ENCODE data around the gene FAAP100.

Gene FAAP100

DNA sequence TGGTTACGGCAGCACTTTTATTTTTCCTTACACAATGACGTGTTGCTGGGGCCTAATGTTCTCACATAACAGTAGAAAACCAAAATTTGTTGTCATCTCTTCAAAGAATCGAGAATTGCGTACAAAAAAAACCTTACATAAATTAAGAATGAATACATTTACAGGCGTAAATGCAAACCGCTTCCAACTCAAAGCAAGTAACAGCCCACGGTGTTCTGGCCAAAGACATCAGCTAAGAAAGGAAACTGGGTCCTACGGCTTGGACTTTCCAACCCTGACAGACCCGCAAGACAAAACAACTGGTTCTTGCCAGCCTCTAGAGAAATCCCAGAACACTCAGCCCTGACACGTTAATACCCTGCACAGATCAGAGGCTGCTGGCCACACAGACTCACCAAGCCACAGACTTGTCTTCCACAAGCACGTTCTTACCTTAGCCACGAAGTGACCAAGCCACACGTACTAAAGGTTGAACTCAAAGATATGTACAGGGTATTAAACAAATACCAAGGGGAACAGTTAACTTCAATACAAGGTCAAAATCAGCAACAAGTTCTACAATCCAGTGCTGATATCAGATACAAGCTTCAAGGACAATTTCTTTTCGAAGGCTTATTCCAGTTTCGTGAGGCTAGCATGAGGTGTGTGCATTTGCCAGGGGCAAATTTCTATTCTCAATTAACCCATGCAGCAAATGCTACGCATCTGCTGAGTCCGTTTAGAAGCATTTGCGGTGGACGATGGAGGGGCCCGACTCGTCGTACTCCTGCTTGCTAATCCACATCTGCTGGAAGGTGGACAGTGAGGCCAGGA lies 42.0 kb downstream of the FAAP100 start:
- DNase-seq = no peak

DNA sequence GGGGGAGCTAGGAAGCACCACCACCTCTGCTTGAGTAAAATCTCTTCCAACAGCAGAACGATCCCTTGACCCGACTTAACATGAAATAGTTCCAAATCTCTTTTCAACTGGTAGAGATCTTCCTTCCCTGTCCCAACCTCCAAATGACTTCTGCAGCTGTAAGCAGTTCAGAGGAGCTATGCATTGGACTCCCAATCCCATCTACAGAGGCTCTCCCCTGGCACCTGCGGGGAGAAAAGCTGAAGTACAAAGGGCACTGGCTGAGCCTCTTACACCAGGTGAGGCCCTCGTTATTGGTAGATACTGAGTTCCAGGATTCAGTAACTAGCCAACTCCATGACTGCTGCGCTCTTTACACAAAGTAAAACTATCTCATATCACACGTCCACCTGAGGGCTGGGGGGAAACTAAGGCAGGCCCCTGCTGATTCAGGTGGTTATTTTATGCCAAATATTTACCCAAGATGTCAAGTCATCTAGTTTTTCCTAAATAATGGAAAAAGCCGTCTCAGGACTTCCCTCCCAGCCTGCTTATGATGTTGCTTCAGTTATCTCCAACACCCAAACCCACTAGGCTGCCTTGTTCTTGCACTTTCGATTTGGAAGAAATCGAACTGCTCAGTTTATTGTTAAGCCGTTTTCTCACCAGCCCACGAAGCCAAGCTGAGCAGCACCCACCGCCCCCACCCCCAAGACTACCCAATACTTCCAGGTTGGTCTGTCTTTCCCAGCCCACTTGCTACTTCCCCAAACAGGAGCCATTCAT lies 42.8 kb downstream of the FAAP100 start:
- DNase-seq = peak; percentile 28

- DNase-seq = peak; percentile 35
Measured at GRCh38 chr17:81508639-81509206, 43.4 kb downstream of the FAAP100 start.

GRCh38 chr17:81503619-81504018 lies 48.5 kb downstream of the FAAP100 start:
- DNase-seq = no peak

DNA sequence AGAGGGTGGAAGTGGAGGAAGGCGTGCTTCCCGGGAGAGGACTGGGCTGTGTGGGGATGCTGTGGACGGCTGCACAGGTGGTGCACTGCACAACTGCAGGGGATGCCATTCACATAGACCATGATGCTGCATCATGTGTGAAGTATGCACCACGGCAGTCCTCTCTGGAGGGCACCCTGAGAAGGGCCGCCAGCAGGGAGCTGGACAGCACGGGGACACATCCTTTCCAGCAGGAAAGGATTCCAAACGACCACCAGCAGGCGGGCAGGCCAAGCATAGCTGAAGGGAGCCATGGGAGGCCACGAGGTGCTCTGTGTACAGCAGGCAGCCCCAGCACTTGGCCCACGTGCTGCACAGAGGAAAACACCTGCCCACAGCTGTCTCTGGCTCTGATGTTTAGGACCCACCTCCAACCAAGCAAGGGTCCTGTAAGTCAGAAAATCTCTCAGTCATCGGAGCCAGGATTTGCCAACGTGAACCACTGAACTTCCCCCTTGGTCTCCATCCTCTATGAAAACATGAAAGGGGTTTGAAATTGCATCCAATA lies 49.6 kb downstream of the FAAP100 start:
- DNase-seq = no peak

GRCh38 chr17:81500047-81500446 lies 52.1 kb downstream of the FAAP100 start:
- no peak for DNase-seq

GRCh38 chr17:81499601-81499970 lies 52.6 kb downstream of the FAAP100 start:
- no peak for DNase-seq

GRCh38 chr17:81498953-81499600 lies 53.1 kb downstream of the FAAP100 start:
- DNase-seq = no peak

DNA sequence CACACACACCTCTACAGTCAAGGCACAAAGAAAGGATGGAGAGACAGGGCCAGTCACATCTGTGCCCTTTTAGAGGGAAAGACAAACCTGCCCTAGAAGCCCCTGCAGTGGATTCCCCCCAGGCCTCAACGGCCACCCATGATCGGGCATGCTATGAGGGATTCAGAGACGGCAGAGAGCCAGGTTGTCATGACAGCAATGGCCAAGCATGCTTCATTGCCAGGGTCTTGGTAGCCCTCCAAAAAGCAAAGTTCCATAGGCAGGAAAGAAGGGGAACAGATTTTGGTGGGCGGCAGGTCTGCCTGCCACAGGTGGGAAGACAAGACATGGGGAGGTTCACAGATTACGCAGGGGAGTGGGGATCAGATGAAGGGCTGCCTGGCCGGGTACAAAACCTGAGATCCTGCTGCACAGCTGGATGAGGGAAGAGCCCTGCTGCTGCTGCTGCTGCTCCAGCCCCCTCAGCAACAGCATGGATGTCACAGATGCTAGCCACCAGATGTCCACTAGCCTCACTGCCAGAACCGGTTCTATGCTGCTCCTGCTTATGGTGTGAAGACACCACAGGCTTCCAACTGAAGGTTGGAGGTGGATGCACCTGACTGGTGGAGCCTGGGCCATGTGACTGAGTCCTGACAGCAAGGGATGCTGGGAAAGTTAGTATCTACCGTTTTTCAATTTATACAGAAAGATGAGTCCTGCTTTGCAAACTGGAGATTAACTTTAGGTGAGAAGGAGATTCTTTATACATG lies 57.4 kb downstream of the FAAP100 start:
- peak; percentile 71 for DNase-seq

DNA sequence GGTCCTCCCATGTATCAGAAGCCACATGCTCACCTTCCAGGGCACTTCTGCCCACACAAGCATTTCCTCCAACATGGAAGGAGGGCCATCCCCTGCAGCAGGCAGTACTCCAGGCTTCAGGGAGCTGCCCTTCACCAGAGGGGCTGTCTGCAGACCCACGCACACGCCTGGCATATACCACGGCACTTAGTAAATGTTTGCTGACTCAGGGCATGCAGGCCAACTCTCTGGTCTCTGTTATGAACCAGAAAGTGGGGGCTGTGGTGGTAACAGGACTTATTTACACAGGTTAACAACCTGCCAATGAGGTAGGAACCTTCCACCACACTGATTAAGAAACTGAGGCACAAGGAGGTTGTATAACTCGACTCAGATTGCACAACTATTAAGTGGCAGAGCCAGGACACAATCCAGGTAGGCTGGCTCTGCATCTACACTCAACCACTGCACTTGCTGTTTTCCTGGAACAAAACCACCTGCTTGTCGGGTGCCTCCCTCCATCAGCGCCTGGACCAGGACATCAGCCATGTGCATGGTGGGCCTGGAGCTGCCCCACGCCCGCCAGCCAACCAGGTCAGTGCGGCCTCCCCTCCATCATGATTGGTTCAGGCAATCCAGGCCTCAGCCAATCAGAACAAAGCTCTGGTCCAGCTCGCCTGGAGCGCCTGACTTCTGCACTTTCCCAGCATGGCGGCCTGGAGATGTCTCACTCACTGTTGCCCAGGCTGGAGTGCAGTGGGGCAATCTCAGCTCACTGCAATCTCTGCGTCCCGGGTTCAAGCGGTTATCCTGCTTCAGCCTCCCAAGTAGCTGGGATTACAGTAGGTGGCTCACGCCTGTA lies 58.7 kb downstream of the FAAP100 start:
- DNase-seq = no peak

- DNase-seq = no peak
Measured at GRCh38 chr17:81492706-81493105, 59.4 kb downstream of the FAAP100 start.

DNA sequence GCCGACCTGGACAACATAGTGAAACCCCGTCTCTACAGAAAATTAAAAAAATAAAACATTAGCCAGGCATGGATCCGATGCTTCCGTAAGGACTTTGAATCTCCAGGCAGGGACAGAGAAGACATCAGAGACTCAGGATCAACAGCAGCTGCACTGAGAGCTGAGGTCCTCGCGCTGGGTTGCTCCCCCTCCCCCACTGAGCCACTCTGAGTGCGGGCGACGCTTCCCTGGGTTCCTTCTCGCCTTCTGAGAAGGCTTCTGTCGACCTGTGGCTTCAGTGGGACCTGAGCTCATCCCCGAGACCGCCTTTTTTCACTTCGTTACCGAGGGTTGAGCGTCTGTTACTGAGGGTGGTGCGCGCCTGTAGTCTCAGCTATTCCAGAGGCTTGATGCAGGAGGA lies 60.0 kb downstream of the FAAP100 start:
- DNase-seq = no peak

DNA sequence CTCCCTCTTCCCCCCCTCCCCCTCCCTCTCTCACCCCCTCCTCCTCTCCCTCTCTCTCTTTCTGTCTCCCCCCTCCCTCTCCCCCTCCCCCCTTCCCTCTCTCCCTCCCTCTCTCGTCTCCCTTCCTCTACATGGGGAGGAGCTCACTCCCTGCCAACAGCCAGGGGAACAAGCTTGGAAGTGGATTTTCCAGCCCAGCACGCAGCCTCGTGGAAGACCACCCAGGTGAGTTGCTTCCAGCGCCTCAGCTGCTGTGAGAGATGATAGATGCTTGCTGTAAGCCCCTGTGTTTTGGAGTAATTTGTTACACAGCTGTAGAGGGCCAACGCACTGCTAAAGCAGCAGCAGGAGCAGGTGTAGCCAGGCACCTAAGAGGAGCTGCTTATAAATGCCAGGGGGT lies 60.4 kb downstream of the FAAP100 start:
- DNase-seq = peak; percentile 50

DNA sequence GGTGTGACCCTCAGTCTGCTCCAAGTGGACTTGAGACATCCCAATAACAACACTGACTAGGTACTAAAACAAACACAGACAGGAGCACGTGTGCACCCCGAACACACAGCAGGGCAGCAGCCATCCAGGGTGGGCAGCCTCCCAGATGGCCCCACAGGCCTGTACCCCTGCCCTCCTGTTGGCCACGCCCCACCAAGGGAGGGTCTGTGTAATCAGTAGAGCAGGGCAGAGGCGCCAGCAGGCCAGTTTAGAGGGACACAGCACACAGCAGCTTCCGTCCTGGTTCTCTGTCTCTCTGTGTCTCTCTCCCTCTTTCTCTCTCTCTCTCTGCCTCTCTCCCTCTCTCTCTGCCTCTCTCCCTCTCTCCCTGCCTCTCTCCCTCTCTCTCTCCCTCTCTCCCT lies 61.0 kb downstream of the FAAP100 start:
- DNase-seq = peak; percentile 23

- no peak for DNase-seq
Measured at GRCh38 chr17:81489998-81490992, 61.9 kb downstream of the FAAP100 start.
